CD1c-positive myeloid dendritic cell (primary cell): ENCODE results near the gene GNPTG.

Experiments
- DNase-seq: peaks from one replicate; pipeline ENCODE4 v3.0.0-alpha.2; 2016; ENCODE audit errors: extremely low spot score

Gene GNPTG

DNA sequence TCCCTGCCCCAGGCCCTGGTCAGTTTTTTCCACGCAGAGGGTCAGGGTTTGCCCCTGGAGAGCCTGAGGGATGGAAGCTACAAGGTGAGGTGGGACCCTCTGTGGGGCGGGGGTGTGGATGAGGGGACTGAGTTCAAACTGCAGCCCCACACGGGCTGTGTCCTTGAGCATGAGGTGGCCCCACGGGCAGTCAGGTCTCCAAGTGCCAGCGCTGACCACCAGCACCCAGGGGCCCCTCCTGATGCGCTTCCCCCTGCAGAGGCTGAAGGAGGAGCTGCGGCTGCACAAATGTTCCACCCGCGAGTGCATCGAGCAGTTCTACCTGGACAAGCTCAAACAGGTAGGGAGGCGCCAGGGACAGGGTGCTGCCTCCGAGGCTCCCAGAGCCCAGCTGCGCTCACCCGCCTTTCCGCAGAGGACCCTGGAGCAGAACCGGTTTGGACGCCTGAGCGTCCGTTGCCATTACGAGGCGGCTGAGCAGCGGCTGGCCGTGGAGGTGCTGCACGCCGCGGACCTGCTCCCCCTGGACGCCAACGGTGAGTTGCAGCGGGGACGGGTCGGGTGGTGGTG lies 4.4 kb upstream of the GNPTG start:
- no peak for DNase-seq

DNA sequence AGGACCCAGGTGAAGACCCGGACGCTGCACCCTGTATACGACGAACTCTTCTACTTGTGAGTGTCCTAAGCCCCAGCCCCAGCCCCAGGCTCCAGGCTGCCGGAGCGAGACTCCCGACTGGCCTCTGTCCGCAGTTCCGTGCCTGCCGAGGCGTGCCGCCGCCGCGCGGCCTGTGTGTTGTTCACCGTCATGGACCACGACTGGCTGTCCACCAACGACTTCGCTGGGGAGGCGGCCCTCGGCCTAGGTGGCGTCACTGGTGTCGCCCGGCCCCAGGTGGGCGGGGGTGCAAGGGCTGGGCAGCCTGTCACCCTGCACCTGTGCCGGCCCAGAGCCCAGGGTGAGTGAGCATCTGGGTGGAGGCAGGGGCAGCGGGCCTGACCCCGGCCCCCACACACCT lies 3.8 kb upstream of the GNPTG start:
- DNase-seq: no peak

DNA sequence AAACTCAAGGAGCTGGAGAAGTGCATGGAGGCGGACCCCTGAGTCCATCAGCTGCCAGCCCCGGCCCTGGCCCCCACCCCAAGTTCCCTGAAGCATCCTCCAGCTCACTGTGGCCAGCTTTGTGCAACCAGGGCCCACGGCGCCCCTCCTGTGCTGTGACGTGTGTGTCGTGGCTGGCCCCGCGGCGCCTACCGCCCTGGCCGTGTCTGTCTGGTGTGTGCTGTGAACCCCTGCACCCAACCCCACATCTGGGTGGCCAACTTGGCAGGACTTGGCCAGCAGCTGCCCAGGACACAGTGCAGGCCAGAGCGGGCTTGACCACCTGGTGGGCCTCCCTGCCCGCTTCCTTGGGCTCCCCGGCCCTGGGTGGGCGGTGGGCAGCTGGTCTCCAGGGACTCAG lies 3.3 kb upstream of the GNPTG start:
- no peak for DNase-seq

DNA sequence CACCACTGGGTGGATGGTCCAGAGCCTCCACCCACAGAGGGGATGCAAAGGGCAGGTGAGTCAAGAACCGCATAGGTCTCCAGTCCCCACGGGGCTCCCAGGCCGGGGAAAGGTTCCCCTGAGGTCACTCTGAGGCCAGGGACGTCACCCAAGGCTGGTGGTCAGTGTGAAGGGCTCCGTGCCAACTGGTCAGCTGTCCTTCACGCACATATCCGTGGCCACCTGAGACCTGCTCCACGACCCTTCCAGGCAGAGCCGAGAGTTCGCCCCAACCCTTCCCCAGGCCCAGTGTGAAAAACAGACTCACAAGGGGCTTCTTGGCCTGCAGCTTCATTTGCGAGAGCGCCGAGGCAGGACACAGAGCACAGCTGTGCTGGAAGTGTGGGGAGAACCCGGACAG lies 2.8 kb upstream of the GNPTG start:
- no peak for DNase-seq

DNA sequence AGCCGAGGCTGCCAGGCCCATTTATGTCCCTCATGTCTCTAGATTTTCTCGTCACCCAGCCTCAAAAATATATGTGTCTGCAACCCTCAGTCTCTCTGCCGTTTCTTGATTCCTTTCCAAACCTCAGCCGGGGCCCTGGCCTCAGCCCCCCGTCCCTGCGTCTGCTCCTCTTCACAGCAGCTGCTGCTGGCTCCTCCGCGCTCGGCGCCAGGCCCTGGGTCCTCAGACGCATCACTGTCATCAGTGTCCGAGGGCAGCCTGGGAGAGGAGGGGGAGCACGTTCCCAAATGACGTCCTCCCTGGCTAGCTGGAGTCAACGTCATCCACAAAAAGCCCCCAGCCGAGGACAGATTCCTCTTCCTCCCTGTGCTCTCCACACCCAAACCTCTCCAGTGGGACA lies 2.4 kb upstream of the GNPTG start:
- DNase-seq: no peak

DNA sequence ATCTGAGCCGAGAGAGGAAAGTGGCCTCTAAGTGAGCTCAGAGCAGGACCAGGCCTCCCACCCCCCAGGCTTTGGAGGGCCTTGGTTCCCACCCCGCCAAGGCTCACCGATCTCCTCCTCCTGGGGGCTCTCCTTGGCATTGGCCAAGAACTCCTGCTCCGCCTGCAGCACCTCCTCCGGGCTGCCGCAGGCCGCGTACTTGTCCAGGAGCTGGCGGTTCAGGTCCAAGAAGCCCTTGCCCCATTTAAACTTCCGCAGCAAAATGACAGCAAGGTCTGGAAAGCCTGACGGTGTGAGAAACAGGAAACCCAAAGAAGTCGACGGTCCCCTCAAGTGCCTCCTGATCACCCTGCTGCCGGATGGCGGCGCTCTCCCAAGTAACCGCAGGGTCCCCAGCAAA lies 1.8 kb upstream of the GNPTG start:
- no peak for DNase-seq

DNA sequence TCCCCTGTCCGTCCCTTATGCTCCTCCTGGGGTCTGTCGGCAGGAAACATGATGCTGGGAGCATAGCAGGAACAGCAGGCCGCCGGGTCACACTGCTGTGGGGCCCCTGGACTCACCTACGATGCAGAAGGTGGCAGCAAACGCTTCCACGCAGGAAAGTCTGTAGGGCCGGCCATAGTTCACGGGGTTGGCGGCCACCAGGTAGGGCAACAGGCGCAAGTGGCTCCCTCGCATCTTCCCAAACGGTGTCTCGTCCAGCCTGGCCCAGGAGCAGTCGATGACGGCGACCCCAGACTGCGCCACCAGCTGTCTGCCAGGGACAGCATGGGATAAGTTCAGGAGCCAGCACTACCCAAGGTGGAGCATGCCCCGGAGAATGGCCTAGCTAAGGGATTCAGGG lies 1.0 kb upstream of the GNPTG start:
- DNase-seq: no peak

DNA sequence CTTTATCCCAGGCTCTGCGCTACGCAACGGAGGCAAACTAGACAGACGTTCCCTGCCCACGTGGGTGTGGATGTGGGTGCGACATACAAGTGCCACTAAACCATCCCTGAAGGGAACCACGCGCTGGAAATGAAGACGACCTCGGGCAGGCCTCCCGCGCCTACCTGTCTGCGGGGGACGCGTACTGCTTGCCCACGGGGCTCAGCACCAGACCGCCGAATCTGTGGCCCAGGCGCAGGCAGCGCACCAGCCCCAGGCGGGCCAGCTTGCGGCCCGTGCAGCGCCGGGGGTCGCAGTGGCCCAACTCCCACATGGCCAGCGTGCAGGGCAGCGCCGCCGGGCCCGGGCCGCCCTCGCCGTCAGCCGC lies 533 bp upstream of the GNPTG start:
- no peak for DNase-seq

DNA sequence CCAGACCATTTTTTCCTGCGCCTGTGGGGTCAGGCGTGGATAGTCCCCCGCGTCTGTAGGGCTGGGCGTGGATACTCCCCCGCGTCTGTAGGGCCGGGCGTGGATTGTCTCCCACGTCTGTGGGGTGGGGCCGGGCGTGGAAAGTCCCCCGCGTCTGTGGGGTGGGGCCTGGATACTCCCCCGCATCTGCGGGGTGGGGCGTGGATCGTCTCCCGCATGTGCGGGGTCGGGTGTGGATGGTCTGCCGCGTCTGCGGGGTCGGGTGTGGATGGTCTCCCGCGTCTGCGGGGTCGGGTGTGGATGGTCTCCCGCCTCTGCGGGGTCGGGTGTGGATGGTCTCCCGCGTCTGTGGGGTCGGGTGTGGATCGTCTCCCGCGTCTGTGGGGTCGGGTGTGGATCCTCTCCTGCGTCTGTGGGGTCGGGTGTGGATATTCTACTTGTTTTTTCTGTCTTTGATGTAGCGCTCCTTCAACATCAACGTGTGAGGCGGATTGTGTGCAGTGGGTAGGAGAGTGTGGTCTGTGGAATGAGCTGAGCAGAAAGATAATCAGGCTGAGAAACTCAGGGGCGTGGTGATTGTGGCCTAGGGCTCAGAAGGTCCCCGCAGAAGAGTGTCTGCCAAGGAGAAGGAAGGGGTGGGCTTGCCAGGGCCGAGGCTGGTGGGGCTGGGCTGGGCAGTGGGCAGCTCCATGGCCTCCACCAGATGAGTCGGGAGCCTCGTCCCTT lies 3.2 kb downstream of the GNPTG start:
- no peak for DNase-seq

DNA sequence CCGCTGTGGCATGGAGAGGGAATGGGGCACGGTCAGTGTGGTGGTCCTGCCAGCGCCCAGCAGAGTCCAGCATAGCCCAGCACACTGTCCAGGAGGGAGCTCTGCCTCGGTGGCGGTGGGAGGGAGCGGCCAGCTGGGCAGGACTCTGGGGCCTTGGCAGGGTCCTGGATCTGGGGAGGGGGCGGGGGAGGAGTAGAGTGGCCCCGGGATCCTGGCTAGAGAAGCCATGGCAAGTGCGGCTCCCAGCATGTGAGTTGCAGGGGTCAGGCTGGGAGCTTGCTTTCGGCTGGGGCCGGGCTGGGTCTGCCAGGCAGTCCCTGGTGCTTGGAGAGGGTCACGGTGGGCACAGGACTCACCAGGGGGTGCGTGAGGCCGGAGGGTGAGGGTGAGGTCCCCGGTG lies 3.9 kb downstream of the GNPTG start:
- no peak for DNase-seq

DNA sequence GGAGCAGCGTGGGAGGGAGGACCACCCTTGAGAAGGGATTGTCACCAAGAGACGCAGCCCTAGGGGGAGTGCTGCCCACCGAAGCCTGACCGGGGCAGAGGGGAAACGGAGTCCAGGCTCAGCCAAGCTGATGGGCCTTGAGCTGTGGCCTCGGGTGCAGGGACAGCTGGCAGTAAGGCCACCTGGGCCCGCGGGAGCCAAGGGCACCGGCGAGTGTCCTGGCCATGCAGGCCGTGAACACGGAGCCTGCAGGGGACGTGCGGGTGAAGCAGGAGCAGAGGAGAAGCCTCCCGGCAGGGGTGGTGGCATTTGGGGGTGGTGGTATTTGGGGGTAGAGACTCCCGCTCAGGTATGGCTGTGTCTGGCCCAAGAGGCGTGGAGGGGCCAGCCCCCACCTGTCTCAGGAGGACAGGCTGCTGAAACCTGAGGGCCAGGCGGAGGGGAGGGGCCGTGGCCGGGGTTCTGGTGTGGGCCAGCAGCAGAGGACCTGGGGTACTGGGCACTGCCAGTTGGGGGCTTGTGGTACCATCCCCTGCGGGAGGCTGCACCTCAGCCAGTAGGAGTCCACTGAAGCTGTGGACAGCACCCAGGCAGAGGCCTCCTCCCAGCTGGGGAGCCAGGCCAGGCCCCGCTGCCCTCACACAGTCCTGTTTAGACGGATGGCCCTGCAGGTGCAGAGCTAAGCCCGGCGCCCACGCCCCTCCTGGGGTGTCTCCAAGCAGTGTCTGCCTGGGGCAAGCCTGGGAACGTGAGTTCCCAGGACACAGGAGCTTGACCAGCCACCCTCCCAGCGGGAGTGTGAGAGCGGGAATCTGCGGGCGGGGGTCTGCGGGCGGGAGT lies 4.5 kb downstream of the GNPTG start:
- DNase-seq: no peak

DNA sequence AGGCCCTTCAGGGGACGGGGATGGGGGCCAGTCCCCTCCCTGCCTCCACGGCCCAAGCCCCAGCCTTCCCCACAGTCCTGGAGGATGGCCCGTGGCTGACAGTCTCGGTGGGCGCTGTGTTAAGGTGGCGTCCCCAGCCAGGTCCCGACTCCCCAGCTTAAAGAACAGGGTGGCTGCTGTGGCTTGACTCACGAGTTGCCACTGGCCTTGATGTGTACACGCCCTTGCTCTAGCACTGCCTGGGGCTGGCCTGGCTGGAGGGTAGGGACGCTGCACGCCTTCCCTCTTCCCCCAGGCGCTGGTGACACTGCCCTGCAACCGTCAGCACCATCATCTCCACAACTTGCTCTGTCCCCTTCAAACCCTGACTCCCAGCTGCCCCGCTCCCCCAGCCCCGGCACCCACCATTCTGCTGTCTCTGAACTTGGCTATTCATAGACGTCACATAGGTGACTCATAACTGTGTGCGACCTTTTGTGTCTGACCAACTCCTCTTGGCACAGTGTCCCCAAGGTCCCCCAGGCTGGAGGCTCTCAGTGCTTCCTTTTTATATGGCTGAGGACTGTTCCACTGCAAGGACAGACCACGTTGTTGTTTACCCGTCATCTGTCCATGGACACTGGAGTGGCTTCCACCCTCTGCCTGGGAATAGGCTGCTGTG lies 6.3 kb downstream of the GNPTG start:
- DNase-seq: no peak

DNA sequence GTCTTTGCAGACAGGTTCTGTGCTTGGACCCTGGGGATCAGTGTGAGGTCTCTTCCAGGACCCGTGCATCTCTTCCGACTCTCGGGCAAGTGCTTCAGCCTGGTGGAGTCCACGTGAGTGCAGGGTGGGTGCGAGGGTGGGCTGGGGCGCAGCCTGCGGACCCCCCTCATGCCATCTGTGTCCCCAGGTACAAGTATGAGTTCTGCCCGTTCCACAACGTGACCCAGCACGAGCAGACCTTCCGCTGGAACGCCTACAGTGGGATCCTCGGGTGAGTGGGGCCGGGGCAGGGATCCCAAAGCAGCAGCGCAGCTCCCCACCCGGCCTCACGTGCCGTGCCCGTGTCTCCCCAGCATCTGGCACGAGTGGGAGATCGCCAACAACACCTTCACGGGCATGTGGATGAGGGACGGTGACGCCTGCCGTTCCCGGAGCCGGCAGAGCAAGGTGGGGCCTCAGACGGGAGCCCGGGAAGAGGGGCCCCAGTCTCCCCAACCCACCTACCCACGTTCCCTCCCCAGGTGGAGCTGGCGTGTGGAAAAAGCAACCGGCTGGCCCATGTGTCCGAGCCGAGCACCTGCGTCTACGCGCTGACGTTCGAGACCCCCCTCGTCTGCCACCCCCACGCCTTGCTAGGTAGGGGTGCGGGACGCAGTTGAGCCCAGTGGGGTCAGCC lies 10.1 kb downstream of the GNPTG start:
- DNase-seq: no peak

DNA sequence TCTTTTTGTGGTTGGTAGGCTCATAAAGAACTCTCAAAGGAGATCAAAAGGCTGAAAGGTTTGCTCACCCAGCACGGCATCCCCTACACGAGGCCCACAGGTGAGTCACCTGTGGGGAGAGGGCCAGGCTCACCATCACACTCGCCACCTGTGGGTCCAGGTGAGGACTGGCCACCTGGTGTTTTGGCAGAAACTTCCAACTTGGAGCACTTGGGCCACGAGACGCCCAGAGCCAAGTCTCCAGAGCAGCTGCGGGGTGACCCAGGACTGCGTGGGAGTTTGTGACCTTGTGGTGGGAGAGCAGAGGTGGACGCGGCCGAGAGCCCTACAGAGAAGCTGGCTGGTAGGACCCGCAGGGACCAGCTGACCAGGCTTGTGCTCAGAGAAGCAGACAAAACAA lies 11.1 kb downstream of the GNPTG start:
- no peak for DNase-seq

DNA sequence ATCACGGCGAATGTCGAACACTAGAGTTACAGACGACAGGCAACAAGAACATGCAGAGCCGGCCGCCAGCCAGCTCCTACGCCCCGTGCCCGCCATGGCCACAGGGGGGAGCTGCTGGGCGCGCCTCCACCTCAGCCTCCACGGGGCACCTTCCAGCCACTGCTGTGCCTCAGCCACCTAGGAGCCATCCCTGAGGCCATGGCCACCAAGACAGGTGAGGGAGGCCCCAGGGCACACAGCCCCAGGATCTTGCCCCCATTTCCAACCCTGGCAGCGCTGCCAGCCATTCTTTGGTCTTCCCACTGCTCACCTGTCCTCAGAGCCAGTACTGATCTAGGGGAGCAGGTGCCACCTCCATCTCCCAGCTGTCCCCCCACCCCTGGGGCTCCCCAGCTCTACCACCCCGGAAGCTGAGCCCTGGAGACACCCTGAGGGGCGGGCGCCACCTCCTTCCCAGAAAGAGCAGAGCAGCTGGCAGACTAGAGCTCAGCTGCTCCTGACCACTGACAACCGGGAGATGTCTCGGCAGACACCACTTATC lies 11.8 kb downstream of the GNPTG start:
- peak; percentile 57 for DNase-seq

DNA sequence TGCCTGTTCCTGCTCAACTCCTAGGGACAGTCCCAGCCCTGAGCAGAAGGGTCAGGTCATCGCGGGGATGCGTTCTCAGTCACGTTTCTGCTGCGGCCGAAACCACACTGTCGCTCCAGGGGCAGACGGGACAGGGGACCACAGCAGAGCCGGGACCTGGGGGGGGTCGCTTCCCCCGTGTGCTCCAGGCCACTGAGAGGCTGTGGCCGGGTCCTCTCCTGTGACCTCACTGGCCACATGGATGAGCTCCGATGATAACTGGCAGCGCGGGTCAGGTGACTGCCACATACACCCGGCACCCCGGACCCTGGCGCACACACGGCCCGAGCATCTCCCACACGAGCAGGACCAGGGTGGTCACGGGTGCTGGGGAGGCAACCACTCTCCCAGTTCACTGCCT lies 12.8 kb downstream of the GNPTG start:
- no peak for DNase-seq

DNA sequence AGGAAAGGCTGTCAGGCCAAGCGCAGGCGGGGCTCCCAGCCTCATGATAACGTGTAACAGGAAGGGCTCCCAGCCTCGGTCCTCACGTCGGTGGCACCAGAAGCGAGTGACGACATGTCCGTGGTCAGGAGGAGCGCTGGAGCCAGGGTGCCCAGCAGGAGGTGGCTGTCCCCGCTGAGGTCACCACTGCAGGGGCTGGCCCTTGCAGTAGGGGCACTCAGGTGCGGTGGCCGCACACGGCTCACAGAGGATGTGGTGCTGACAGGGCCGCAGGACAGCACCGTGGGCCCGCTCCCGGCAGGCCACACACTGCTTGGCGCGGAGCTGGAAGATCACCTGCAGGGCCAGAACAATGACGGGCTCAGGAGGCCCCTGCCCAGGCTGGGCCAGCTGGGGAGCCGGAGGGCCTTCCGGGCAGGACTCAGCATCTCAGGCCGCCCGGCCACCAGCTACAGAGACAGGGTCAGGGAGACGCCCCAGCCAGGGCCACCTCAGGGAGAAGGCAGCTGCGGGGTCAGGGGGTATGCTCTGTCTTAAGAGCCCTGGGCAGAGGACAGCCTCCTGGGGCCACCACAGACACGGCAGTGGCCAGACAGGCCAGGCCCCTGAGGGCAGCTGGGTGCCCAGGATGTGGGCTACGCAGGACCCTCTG lies 14.5 kb downstream of the GNPTG start:
- DNase-seq: no peak

DNA sequence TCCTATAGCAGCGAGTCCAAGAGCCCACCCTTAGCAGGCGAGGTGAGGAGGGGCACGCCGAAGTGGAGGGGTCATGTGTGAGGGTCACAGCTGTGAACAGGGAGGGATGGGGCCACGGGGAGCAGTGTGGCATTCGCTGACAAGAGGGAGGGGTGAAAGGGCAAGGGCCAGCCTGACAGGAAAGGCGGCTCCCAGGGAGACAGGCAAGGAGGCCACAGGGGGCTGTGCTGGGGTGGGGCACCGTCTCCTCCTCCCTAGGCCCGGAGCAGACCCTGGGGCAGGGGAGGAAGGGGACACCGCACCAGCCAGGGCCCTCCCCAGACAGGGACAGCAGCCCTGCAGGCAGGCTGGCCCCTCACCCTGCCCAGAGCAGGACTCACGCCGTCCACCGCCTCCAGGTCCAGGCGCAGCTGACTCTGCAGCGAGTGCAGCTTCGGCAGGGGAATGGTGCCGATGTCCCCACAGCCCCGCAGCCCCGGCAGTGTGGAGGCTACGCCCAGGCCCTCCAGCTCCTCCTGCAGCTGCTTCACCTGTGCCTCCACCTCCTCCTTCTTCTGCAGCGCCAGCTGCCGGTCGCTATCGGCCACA lies 15.1 kb downstream of the GNPTG start:
- DNase-seq: no peak

DNA sequence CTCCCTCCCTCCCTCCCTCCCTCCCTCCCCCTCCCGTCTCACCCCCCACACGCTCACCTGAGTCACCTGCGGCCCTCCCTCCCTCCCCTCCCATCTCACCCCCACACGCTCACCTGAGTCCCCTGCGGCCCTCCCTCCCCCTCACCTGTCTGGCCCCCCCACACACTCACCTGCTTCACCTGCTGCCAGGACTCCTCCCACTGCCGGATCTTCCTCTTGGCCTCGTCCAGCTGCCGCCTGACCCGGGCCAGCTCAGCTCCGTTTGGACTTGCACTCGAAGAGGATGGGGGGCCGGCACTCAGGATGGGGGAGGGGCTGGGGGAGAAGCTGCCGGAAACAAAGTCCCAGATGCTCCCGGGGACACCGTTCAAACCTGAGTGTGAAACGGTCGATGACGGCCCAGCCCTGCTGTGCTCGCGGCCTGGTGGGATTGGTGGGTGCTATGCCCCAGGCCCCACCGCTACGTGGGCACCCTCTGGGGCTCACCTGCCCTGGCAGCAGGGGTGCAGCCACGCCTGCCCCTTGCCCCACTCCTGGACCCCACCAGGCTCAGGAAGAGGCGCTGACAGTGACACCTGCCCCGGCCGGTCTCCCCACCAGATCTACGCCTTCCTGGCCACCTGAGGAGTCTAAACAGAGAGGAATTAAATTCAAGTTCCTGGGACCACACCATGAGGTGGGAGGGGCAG lies 15.9 kb downstream of the GNPTG start:
- no peak for DNase-seq
